HG03025 (cell line): ENCODE data around the gene GPR65.
A peak's percentile ranks its signal among the peaks of the same experiment; 100 is the strongest.
"Not testable (repeated sequence)": the region's sequence is repeated elsewhere in the genome, so short reads cannot be mapped to it uniquely, and the experiment has no call there.

Experiments used
- ATAC-seq: cut with Tn5 transposase; IDR thresholded peaks from one replicate; pipeline ENCODE4 v1.9.1; 2021; ENCODE audit warnings: mild to moderate bottlenecking, moderate library complexity; ENCODE audit not compliant: unreplicated experiment, low FRiP score

GPR65 gene

DNA sequence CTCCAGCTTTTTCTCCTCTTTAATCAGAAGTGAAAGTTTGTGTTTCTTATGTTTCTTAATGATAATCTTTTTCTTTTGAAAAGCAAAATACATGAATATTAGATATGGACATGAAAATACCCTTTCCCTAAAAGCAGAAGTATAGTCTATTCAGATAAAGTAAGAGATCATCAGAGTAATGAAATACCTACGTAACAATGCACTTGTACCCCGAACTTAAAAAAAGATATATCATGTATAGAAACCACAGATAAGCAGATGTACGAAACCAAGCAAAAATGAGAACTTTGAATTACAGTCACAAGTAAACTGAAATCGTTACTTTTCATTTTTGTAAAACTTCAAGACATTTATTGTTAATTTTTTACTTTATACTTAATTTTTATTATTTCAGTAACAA lies 1.5 kb upstream of the GPR65 start:
- ATAC-seq: no peak

DNA sequence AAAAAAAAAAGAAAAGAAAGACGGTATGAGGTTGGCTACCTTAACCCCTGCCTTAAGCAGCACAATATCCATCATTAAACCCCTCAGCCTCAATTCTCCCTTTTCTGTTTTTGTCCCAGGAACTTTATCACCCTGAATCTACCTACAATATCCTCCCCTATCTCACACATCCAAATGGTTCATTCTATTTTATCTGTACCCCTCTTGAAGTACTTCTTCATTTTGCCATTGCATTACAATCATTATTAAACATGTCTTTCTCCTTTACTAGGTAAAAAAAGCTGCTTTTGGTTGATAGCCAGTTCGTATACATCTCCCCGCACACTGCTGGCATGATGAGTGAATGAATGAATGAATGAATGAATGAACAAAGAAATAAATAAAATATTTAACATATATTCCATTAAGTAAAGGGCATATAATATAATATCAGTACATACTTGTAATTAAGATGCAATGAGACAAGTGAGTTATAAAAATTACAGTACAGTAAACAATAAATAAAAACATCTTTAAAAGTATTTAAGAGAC lies 364 bp upstream of the GPR65 start:
- no peak for ATAC-seq

DNA sequence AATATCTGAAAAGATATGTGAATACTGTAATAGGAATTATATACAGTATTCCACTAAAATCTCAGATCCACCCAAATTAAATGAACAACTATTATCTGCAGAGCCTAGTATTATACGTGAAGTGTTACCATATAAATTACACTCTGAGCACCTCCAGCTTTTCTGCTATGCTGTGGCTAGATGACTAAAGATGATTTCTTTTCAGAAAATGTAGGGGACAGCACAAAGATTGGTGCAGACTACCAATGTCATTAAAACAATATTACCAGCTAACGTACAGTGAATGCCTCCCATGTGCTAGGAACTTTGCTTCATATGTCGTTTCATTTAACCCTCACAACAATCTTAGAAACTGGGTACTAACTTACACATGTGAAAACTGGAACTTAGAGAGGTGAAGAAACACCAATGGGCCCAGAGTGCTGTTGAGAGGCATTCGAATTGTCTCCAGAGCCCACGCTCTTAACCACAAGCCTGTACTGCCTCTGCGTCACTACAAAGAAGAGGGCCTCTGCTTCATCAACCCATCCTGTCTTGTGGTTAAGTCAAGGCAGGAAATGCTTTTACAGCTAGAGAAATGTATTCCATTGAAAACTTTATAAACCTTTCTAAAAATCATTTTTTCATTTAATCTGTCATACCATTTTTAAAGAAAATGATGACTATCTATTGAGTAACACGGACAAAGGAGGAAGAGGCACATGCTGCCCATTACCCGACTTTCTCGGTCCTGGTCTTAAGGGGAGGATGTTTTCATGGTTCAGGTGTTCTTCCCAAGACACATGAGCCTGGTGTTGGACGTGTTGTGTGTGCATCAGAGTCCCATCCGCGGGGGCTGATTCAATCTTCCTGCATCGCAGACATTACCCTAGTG lies 1.3 kb downstream of the GPR65 start:
- peak; percentile 94 for ATAC-seq

DNA sequence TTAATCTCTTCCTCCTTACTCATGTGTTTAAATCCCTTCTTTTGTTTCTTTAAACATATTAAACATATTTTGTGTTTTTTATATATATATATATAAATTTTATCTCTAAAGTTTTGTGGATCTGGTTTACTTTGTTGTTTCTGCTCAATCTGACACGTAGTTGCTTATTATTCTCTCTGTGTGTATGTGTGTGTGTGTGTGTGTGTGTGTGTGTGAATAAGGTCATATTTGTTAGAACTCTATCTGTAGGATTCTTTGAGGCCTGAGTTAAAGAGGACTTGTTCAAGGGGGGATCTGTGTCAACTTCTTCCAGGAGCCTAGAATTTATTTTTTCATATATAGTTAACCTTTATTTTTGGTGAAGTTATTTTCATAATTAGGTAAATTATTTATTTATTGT lies 2.7 kb downstream of the GPR65 start:
- no peak for ATAC-seq

DNA sequence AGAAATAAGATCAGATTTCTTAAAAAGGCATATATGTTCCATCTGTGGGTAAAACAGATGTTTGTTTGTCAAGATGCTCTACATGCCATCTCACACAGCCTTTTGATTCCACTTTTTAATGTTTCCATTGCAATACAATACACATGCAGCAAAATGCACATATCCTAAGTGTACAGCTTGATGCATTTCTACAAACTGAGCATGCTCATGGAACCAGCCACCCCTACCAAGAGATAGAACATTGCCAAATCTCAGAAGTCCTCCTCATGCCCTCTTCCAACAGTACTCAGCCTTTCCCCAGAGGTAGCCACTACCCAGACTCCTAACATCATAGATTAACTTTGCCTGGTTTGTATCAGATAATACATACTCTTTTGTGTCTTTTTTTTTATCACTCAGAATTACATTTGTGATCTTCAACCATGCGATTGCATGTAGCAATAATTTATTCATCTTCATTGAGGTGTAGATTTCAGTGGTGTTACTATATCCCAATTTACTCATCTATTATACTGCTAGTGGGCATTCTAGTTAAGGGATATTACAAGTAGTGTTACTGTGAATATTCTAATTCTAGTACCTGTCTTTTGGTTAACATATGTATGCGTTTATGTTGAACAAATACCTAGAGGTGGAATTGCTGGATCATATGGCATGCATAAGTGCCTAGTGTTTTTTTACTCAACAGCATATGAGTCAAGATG lies 3.3 kb downstream of the GPR65 start:
- ATAC-seq: no peak

DNA sequence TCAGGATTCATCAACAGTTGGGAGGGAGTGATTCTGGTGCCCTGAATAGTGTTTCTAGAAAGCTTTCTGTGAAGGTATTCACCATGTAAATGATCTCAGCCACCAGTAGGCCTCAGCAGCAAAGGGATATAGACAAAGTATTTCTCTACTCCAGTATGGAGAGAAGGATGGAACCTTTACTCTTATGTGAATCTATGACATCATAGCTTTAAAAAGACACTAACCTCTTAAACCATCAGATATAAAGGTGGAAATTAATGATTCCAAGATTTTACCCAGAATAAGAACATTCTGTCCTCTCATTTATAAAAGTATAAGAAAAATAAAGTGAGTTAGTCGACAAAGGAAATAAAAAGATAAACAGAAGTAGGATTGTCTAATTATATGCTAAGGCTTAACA lies 4.6 kb downstream of the GPR65 start:
- ATAC-seq: no peak

DNA sequence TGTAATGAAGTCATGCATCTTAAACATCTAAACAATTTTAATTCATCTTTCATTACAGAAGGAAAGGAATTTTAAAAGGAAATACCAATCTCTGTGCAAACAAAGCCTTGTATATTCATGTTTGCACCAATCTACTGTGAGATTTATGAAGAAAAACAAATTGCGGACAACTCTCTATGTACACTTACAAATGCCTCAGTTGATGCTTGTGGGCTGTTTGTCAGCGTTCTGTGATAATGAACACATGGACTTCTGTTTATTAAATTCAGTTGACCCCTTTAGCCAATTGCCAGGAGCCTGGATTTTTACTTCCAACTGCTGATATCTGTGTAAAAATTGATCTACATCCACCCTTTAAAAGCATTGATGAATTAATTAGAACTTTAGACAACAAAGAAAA lies 5.4 kb downstream of the GPR65 start:
- no peak for ATAC-seq

DNA sequence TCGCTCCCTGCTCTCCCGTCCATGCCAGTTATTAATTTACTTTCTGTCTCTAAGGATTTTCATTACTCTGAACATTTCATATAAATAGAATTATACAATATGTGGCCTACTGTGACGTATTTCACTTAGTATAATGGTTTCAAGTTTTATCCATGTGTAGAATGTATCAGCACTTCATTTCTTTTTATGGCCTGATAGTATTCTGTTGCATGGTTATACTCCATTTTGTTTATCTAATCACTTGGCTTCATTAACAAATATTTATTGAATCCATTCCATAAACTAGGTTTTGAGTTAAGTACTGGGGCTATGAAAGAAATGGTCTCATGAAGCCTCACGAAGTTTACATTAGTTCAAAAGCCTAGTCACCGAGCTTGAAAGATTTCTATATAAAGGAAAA lies 7.6 kb downstream of the GPR65 start:
- no peak for ATAC-seq

DNA sequence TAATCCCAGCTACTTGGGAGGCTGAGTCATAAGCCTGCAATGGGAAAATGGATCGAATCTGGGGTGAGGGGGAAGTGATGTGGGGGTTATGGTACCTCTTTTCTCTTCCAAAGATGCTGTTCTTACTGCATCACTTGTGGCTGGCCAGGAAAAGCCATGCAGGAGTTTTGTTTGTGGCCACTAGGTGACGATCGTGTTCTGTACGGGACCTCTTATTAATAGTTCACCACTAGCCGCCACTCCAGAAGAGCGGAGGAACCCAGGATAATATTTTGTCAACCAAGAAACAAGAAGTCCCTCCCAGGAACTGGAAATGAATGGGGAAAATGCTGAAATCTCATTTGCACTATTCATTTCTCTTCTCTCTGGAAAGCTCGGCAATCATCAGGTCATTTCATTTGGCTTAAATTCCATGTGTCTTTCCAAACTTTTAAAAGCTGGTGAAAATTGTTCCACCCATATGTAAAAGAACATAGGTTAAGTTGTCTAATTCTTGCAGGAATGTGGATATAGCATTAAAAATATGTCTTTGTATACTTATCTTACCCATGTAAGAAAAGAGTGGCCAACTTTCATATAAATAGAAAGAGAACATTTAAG lies 8.9 kb downstream of the GPR65 start:
- ATAC-seq: no peak

DNA sequence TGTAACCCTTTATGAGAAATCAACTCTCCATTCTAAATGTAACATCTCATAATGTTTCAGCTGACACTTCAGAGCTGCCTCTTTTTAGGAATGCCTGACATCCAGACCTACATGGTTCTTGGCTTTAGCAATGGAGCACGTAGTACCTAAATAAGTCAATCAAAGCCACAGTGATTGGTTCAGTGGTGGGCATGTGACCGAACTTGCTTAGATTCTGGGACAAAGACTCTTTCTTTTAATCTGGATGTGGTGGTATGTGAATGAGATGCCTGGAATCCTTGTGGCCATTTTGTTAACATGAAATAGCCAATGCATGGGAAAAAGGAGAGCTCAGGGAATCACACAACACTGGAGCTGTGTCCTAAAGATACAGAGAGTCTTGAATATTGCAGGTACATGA lies 11.8 kb downstream of the GPR65 start:
- no peak for ATAC-seq

DNA sequence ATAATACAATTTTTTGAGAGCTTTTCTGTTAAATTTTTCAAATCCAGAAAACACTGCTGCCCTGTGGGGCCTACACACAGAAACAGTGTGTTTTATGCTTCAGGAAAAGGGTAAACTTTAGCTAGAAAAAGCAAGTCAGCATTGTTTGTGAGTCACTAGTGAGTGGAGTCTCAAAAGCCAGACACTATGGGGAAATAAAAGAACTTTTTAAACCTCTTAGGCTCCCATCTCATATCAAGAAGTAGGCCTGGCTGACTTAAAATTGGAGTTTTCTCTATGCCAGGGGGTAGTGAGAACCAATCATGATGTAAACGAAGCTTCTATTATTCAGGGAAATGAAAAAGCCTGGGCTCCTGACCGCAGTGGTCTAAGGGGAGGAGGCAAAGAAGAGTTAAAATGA lies 12.6 kb downstream of the GPR65 start:
- ATAC-seq: no peak

DNA sequence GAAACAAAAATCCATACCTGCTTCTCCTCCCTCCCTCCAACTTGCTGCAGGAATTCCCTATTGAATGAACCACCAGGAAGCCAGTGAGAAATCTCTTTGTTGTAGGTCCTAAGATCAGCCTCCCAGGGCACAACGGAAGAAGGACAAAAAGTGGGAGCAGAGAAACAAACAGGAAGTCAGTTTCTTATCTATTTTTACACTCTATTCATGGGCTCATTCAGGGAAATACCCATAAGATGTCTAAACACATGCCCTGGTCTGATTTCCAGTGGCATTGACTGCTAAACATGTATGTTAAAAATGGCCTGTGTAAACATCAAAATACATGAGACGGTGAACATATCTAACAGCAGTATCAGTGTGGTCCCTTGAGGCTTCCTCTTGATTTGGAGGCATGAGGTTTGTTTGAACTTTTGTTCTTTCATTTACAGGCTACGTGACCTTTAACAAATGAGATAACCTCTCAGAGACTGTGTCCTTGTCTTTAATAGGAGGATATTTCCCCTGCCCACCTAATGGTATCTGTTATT lies 18.8 kb downstream of the GPR65 start:
- ATAC-seq: no peak

DNA sequence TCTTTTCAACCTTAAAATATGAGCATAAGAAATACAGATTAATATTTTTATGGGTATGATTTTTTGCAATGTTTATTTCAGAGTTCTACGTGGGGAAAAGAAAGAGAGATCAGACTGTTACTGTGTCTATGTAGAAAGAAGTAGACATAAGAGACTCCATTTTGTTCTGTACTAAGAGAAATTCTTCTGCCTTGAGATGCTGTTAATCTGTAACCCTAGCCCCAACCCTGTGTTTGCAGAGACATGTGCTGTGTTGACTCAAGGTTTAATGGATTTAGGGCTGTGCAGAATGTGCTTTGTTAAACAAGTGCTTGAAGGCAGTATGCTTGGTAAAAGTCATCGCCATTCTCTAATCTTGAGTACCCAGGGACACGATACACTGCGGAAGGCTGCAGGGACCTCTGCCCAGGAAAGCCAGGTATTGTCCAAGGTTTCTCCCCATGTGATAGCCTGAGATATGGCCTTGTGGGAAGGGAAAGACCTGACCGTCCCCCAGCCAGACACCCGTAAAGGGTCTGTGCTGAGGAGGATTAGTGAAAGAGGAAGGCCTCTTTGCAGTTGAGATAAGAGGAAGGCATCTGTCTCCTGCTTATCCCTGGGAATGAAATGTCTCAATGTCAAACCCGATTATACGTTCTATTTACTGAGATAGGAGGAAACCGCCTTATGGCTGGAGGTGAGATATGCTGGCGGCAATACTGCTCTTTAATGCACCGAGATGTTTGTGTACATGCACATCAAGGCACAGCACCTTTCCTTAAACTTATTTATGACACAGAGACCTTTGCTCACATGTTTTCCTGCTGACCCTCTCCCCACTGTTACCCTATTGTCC lies 19.5 kb downstream of the GPR65 start:
- not testable (repeated sequence) for ATAC-seq

DNA sequence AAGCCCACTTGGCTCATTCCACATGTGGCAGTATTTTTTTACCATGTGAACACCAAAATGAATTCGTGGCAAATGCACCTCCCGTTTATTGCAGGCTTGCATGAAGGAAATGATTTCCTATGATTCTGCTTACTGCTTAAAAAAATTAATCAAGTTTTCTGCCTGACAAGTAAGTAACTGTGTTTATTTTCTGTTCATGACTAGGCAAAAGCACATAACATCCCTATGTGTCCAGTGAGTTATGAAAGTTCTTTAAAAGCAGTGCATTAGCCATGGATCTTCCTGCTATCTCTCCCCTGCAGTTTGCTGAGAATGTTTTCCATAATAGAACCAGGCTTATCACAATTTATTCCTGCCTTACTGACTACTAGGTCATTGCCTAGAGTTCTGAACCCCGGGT lies 20.4 kb downstream of the GPR65 start:
- no peak for ATAC-seq

DNA sequence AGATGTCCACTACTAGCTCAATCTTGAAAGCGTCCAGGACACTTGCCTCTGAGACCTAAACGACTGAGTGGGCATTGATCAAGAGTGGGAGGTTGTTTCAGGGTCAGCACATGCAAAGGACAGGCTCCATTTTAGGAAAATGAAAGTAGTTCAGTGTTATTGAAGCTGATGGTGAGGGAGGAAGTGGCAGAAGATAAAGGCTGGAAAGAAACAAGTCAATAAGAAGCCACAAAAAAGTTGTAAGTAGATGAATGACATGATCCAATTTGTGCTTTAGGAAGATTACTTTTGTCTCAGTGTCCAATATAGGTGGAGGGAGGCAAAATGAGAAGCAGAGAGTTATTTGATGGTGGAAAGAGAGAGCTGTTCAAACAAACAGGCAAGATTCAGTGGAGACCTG lies 22.0 kb downstream of the GPR65 start:
- no peak for ATAC-seq

DNA sequence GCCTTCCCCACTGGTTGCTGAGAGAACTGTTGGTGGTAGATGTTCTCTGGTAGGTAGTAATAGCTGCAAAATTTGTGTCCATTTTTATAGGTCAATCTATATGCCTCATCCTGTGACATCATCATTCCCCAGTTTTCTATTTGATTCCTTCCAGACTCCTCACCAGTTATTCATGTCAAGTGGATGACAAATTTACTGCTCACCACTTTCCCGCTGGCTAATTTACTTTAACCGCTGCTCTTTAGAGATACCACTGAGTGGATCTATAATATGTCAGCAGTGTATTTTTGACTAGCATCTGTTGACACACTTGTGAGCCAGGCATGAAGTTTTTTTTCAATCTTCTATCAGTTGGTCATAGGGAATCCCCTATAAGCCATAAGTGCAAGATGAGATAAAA lies 24.6 kb downstream of the GPR65 start:
- ATAC-seq: no peak

DNA sequence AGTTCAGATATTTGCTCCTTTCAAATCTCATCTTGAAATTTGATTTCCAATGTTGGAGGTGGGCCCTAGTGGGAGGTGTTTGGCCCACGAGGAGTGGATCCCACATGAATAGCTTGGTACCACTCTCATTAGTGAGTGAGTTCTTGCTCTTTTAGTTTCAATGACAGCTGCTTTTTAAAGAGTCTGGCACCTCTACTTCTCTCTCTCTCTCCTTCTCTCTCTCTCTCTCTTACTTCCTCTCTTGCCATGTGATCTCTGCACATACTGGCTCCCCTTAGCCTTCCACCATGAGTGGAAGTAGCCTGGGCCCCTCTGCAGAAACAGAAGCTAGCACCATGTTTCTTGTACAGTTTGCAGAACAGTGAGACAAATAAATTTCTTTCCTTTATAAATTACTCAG lies 25.1 kb downstream of the GPR65 start:
- ATAC-seq: no peak

DNA sequence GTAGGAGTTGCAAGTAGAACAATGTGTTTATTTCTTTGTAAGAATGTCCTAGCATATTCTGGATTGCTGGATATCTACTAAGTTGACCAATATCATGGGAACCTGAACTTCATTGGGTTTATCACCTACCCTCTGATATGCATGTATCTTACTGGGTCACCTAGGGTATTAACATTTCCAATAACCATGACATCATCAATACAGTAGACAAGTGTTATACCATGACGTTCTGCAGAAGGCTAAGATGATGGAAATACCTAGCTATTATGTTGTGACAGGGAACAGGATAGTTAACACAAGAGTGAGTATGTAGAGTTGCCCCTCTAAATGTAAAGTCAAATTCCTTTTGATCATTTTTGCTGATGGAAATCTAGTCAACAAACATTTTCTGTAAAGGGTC lies 26.0 kb downstream of the GPR65 start:
- no peak for ATAC-seq

DNA sequence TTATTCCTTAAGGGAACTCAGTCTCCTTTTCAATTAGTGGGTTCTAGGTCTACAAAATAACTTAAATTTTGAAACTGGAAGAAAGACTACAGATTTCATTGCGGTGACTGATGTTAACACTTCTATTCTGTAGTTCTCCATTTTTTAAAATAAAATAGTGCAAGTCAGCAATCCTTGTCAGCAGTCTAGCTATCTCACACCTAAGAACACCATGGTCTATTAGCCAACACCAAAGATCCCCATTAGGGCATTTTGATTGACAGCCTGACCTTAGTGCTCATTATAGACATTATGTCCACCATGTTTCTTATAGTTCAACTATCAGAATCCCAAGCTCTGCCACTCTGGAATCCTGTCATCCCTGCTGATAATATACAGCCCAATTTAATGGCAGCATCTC lies 27.4 kb downstream of the GPR65 start:
- no peak for ATAC-seq

DNA sequence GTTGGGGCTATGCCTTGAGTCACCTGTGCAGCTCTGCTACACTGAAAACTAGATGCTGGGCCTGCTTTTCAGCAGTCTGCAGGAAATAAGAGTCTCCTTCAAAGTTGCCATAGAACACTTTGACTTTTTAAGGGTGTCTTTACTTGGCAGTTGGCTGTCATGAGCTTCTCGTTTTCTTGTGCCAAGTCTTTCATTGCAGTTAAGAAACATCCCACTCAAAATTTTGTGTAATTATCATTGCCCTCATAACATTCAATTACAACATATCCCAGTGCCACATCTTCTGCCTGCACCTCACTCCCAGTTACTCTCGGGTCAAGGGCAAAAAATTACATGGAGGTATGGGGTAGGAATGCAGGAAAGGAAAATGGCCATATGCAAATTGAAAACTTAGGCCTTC lies 29.1 kb downstream of the GPR65 start:
- no peak for ATAC-seq
